Medulla oblongata (tissue), 1 donor: ENCODE results near the gene CFAP97D1.

Experiments used
- DNase-seq: peaks from one replicate; pipeline ENCODE4 v3.0.0-alpha.2; 2015; ENCODE audit errors: extremely low spot score

Gene CFAP97D1

DNA sequence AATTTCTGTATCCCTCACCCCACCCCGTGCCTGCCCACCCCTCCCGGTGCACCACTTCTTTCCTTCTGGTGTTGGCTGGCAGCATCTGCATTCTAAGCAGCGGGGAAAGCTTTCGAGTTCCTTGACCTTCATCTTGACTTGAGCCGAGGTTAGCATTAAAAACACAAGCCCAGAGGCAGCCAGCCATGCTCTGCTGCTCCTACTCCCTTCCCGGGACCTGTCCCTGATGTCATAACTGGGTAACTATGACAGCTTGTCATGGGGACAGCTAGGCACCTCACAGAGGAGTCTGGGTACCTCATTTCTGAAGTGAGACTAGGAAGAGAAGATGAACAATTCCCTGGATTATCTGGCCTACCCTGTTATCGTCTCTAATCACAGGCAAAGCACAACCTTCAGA is at the start of gene CFAP97D1:
Gene CFAP97D1 (plus strand): TSS at position 301 of the 400 bp plus-strand sequence. CDS start 28 bp downstream, at position 329.
- no peak for DNase-seq

DNA sequence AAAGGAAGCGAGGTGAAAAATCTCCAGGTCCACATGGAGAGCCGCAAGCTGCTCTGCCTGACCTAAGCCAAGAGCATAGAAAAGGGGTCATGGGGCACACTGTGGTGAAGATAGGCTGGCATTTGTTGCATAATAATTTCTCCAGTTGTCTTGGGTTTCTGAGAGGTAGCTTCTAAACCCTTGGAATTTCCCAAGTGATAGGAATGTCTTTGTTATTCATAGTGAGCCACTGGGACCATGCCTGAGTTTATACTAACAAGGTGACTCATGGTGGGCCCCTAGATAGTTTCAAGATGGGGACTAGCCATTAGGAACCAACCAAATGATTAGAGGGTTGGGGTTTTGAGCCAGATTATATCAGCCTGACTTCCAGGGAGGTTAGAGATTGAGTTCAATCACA is 47.3 kb upstream of the CFAP97D1 start:
- DNase-seq, result no peak

DNA sequence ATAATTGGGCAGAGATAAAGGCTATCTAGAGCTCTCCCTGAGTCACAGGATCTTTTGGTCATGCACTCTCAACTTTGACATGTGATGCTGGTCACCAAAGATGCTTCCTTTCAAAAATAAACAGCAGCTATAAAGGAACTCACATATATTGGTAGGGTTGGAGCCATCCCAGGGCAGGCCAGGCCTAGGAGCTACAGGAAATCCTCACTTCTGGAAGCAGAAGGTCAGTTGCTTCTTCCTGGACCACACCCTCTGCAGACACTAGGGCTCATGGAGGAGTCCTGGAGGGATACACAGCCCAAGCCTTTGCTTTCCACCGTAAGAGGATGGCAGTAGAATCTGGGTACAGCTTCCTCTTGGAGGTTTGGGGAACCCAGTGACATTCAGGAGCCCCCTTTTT is 46.3 kb upstream of the CFAP97D1 start:
- no peak for DNase-seq

DNA sequence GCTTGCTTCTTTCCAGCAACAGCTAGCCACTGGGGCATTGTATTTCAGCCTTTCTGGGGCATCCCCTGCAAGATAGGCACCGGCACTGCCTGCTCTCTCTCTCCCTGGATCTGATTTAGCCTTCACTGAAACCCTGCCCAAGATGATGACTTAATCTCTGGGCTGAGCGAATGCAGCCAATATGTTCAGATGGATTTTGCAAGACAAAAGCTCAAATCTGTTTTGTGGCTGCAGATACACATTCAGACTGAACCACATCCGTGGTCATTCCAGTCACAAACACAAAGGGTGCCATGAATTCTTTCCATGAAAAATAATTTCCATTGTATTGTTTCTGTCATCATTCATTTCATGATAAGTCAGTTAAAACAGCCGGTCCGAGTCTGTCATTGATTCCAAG is 45.9 kb upstream of the CFAP97D1 start:
- DNase-seq, result no peak

DNA sequence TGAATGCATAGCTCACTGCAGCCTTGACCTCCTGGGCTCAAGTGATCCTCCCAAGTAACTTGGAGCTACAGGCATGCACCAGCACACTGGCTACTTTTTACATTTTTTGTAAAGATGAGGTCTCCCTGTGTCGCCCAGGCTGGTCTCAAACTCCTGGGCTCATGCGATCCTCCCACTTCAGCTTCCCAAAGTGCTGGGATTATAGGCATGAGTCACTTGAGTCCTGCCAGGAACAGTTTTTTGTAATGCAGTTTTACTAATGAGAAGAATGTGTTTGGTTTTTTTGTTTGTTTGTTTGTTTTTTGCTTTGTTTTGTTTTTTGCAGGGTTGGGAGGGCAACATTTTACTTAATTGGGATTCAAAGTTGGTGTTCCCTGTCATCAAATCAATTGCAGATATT is 43.8 kb upstream of the CFAP97D1 start:
- DNase-seq, result no peak

DNA sequence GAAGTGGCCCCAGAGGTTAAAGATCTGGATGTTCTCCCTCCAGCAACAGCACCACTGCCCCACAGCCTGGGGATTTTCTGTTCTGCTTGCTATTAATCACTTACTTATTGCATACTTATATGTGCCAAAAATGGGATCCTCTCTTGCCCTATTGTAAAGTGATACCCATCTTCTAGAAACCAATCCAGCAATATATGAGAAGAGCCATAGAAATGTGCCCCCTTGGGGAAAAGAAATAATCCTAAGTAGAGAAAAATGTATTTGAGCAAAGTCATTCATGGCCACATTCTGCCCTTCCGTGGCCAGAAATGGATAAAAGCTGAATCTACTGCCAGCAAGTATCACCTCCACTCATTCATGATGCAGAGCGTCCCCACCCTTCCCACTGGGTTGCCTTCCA is 42.5 kb upstream of the CFAP97D1 start:
- no peak for DNase-seq

DNA sequence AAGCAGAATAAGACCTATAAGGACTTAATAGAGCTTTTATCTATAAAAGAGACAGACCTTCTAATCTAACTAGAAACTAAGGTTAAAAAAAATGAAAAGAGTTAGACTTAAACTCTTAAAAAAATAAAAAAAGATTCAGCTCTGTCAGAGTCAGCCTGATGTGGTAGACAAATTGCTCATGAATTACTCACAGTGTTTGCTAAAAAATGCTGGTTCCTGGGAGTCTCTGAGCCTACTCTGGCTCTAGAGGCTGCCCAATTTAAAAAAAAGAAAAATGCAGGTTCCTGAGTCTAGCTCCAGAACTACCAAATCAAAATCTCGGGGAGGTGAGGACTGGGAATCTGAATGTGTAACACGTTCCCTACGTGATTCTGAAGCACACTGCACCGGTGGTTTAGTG is 39.7 kb upstream of the CFAP97D1 start:
- no peak for DNase-seq

DNA sequence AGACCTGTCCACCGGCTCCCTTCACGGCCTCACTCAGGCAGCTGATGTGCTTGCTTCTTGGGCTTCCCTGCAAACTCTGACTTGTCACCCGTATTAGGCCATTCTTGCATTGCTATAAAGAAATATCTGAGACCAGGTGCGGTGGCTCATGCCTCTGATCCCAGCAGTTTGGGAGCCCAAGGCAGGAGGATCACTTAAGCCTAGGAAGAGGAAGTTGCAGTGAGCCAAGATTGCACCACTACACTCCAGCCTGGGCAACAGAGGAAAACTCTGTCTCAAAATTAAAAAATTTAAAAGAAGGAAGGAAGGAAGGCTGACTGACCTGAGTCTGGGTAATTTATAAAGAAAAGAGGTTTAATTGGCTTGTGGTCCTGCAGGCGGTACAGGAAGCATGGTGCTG is 38.6 kb upstream of the CFAP97D1 start:
- no peak for DNase-seq

DNA sequence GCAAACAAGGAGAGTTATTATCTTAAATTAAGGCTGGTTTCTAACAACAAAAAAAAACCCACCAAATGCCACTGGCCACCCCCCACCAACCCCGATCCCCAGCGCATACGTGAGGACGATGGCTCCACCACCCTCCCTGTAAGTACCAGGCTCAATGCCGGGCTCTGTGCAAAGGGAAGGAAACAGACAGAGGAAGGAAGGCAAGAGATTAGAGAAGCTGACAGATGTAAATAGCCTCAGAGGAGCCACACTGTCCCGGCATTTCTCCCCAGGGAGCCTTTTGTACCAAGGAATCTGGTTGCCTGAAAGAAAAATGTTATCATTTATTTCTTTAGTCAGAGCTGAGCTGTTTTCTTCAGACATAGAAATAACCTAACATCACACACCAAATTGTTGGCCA is 34.7 kb upstream of the CFAP97D1 start:
- DNase-seq, result no peak

DNA sequence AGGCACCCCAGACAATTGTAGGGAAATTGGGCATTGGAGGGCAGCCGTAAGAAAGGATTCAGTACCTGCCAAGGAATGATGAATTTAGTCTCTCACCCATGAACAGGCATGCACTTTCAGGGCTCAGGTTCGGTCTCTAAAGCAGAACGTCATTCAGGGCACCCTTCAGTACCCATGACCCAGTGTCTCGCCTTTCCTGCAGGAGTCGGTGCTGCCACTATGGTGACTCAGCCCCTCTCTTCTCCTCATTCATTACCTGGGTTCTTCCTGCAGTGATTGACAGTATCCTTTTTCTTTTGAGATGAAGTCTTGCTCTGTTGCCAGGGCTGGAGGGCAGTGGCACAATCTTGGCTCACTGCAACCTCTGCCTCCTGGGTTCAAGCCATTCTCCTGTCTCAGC is 30.1 kb upstream of the CFAP97D1 start:
- no peak for DNase-seq

DNA sequence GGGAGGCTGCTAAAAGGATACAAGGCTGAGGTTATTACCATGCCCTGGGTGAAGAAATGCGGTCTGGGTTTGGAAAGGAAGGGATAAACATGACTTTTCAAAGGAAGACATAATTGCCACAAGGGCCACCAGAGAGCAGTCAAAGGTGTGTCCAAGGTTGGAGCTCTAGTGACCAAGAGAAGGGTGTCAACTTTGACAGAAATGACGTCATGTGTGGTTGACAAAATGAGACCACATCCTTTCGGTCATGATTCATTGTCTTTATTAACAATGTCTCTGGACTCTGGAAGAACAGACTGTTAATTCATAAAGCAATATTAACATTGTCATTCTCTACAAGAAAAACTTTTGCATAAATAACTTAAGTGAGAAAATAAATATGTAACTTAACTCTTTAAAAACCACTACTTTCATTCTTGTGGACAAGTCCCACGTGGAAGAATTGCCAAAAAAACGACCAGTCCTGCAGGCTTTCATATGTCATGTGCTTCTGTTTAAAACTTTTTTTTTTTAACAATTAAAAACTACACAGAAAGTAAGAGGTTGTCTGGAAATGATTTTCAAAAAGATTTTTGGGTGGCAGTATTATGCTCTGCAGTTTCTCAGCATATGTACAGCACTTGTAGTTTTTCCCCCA is 26.6 kb upstream of the CFAP97D1 start:
- no peak for DNase-seq

DNA sequence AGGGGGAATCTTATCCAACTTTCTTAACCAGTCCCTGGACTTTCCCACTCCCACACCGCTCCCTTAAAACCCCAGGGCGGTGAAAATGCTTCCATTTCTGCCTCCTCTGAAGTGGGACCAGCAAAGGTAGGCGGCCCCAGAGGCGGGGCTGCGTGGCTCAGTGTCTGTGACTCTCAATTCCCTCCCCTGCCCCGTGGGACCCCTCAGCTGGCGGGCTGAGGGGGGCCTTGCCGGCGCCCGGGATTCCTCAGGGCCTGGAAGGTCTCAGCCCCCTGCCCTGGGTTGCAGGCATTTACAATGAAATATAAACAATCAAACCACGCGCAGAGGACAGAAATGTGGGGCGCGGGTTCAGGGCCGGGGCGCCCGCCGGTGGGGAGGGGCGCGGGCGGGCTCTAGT is 25.3 kb upstream of the CFAP97D1 start:
- no peak for DNase-seq

DNA sequence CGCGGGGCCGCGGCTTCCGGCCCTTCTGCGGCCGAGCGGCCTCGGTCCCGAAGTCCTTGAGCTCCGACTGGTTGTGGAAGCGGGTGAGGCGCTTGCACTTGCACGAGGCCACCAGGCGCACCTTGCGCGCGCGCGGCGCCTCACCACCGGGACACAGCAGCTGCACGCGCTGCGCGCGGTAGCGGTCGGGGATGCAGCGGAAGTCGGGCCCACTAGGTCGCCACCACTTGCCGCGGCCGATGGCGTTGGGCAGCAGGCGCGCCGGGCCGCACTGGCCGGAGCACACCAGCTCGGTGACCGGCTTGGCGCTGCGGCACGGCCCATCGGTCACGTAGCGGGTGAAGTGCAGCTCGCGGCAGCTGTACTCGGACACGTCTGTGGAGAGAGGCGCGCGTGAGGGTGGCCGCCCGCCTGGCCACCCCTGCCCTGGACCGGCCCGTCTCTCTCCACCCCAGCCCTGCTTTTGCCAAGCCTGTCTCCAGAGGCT is 24.8 kb upstream of the CFAP97D1 start:
- DNase-seq, result no peak

DNA sequence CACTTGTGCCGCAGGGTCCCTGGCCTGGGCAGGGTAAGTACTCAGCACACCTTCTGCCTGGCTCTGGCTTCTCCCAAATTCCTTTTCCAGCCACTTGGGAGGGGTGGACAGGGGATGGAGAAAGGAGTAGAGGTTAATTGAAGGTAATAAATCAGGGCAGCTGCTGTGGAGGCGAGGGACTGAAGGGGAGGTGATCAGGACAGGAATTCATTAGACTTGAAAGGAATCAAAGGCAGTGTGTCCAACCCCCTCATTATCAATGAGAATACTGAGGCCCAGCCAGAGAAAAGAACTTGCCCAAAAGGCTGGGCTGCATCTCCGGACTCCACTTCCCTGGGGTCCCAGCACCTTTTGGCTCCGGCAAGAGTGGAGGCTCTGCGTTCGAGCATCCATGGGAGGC is 24.0 kb upstream of the CFAP97D1 start:
- no peak for DNase-seq

DNA sequence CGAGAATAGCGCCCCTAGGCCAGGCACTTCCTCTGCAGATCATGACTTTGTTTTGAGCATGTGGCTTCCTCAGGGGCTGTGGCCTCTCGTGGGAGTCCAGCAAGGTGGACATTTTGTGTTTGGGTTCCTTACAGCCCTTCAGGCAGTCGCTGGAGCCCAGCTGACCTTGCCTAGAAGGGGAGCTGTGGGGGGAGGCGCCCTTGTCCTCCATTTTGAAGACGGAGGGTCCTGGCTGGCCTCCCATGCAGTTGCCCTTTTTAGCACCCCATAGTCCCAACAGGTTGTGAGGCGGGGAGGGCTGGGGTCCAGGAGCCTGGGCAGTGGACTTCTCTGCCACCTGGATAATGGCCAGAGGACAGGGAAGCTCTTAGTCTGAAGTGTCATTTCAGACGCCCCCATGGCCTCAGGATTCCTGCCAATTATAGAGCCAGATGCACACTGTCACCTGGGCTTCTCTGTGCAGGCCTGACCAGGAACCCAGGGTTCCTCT is 23.0 kb upstream of the CFAP97D1 start:
- DNase-seq, result no peak

DNA sequence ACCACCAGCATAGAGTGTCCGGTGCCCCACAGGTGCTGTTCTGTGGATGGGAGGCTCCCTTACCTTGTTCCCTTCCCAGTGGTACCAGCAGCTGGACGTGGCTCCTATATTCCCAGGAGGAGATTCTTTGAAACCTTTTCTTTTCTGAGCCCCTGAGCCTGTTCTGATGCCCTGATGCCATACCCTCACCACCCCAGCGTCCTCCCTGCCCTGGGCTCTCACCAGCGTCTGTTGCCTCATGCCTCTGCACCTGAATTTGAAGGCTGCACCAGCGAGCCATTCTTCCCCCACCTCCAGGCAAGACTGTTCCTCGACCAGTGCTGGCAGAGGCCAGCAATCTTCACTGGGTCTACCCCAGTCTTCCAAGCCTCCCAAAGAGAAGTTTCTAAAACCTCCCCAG is 22.1 kb upstream of the CFAP97D1 start:
- DNase-seq, result no peak

DNA sequence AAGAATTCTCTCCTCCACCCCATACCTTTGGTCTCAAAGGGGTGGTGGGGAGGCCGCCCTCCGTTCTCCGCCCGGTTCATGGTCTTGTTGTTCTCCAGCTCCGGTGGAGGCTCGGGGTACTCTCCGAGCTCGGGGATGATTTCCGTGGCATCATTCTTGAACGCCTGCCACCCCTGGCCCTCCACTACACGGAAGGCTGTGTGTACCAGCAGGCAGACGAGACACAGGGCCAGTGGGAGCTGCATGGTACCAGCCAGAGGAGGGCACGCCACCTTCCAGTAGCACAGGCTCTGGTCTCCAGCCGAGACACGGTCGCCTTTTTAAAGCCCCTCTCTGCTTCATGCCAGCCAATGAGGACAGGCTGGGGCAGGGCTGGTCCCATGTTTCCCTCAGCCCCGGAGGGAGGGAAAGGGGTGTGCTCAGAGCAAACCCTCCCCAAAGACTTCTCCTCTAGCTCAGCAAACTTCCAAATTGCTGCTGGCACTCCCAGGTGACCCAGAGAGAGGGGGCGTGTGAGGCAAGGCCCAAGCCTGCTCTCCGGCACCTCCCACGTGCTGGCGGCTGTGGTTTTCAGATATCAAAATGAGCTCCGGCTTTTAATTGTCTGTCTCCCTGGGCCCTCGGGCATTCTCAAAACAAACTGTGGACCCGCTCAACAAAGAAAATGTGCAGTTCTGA is 21.6 kb upstream of the CFAP97D1 start, which contains the start of gene SOST:
Gene SOST (minus strand): TSS at position 295 of the 678 bp plus-strand sequence. CDS start 50 bp downstream, at position 245.
- DNase-seq, result no peak

DNA sequence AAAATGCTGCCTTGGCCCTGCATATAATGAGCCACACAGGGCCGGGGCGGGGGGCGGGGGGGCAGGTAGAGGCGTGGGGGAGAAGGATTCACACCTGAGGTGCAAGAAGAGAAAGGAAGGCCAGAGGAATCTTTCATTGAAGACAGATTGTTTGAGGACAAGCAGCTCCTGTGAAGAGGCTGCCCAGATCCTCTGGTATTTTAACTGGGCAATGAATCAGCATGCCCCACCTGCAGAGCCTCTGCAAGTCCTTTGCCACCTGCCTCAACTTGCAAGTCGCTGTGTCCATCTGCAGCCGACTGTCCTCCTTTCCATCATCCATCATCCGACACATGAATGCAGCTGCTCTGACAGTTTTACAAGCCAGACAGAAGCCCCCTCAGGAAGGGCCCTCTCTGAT is 20.4 kb upstream of the CFAP97D1 start:
- no peak for DNase-seq

DNA sequence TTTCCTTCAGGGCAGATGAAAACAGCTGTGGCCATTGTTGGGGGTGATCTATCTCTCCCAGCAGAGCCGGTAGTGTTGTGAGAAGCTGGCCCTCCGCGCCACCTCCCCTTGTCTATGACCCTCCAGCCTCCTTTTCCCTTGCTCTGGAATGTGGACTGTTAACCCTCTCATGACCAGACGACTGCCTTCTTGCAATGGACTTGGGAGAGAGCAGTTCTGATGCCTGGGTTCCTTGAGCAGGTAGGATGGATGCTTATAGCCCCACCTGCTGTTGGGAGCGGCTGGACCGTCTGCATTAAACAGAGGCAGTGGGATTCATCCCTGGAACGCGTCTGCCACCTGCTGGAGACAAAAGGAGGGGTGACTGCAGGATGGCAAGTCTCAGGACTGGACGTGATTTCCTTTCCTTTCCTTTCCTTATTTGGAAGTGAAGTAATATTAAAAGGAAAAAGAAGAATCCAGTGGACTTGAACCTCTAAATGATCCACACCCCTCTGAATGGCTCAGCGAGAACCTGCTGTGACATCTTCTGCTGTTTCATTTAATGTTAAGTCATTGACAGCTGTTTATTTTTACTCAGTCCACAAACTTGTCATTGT is 19.9 kb upstream of the CFAP97D1 start:
- peak; percentile 97 for DNase-seq

DNA sequence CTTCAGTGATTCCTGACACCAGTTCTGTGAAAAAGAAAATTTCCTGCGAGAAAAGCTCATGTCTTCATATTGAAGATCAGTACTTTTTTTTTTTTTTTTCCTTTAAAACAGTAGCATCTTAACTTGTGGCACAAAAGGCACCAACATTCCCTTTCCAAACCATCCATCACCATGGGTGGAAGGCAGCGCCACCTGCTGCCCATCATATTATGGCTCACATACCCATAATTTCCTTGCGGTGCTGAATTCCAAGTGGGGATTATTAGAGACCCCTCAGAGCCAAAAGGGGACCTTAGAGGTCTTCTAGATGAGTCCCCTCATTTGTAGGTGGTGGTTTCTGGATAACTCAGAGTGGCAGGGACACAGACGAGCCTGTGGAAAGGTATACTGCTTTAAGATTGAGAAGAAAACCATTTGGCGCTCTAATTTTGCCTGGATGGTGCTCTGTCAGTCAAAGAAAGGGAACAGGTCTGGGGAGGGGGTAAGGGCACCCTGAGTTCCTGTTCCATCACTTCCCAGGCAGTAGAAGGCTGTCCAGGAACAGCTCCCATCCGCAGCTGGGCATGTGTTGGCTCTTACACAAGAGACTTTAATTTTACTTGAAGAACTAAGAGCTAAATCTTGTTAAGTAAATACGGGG is 13.7 kb upstream of the CFAP97D1 start:
- DNase-seq, result peak; percentile 77

DNA sequence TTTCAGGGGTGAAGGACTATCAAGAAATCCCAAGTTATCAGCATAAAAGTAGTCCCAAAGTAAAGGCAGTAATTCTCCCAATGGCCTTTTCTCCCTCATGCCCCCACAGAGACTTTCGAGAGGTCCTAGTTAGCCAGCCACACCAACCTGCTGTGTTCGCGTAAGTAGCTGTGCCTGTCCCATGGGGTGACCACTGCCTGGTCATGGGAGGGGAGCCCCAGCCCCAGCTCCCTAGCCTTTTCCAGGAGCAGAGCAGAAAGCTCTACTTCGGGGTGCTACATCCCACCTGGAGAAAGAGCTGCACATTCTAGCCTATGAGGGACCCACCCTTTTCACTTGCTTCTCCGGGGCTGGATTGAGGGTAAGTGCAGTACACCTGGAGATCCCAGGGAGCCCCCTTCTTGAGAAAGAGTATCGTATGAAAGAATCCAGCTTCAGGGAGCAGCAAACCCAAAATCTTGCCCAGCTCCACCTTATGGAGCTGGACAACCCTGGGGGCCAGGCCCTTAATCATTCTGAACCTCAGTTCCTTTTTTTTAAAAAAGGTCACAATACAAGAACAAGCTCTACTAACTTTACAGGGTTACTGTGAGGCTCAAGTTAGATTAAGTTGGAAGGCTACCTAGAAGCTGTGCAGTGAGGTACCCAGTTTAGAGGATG is 13.1 kb upstream of the CFAP97D1 start:
- DNase-seq, result no peak

DNA sequence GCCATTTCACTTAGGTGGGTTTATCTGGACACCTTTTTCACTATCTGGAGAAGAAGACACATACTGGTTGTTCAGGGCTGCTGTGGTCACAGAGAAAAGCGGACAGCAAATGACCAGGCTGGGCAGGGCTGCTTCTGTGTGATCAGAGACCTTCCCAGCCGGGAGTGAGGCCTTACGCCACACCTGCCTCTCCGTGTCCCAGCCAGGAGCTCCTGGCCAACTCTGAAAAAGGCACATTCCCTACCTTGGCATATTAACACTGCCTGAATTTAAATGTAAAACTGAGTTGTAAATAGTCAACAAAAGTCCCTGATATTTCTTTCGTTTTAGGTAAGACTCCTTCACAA is 12.5 kb upstream of the CFAP97D1 start:
- no peak for DNase-seq
